CD4-positive, alpha-beta T cell treated with Interleukin-21 for 1 hour (primary cell): ENCODE results near the gene ARHGAP15.

Source experiments
- DNase-seq: peaks from one replicate; pipeline ENCODE4 v3.0.0-alpha.2; 2020

The ARHGAP15 gene

DNA sequence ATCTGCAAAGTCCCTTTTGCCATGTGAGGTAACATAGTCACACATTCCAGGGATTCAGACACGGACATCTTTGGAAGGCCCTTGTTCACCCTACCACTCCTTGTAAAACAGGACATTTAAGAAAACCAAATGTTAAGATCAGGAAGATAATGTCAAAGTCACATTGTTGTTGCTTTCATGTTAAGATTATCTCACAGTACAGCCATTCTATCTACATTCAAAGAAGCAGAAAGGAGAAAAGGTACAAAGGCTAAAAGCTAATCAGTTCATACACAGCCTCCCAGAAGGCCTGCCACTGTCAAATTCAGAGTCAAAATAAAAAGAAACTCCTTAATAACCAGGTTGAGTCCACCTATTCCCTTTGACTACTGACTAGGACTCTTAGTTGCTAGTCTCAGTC, 573.7 kb downstream of the ARHGAP15 start:
- DNase-seq: no peak

DNA sequence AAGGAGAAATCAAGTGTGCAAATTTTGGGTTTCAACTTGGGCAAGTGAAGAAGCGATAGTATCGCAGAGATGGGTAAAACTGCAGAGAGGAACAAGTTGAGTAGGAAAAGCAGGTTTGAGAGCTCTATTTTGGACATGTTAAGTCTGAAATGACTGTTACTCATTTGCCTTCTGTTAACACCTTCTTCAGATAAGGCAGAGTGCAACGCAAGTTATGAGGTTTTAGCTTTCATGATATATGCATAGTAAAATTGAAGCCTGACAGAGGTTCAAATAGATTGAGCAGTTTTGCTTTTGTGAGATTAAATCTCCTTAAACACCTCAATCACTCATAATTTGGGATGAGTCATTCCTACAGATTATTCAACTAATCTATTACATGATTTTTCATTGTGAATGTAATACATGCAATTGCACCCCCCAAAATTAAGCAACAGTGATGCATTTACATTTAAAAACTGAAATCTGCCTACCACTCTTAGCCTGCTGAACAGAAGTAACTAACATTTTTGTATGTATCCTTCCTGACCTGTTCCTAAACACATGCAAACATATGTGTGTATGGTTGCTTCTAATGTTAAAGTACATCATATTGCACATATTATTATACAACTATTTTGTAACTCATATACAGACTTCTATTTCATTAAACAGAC, 575.4 kb downstream of the ARHGAP15 start:
- no peak for DNase-seq

GRCh38 chr2:143705108-143705707, 576.0 kb downstream of the ARHGAP15 start:
- no peak for DNase-seq

DNA sequence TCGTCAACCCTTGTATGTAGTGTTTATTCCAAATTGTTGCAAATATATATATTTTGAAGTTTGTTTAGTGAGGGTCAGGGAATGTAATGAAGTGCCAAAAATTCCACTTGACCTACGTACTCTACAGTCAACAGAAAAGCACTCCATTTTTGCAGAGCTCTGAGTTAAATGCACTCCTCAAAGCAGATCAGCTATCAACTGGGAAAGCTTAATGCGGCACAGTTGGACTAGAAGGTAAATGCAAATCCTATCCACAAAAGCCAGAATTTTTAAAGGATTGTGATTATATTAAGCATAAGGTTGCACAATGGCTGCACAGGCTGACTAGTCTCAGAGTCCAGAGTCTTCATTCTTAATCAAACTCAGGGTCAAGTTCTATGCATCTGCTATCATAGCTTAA, 577.1 kb downstream of the ARHGAP15 start:
- DNase-seq: no peak

GRCh38 chr2:143708682-143709081, 579.5 kb downstream of the ARHGAP15 start:
- DNase-seq: no peak

DNA sequence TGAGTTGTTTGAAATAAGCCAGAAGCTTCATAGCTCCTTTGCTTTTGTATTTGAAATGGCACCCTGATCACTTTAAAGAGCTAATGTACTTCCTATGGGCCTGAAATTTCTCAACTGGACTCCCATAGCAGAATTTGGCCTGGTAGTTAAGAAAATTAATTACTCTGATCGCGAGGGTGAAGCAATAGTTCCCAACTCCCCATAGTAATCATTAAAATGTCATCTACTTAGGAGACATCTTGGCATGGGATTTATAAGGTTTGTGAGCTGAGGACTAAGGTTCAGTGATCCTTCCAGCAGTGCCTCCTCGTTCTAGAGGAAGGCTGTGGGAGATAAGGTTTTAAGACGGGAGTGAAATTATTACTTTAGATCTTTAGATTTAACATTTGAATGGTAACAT, 581.0 kb downstream of the ARHGAP15 start:
- no peak for DNase-seq

GRCh38 chr2:143710879-143711278, 581.7 kb downstream of the ARHGAP15 start:
- DNase-seq: no peak

- DNase-seq: no peak
Measured at GRCh38 chr2:143716522-143716921, 587.3 kb downstream of the ARHGAP15 start.

GRCh38 chr2:143717053-143717452, 587.8 kb downstream of the ARHGAP15 start:
- DNase-seq: no peak

DNA sequence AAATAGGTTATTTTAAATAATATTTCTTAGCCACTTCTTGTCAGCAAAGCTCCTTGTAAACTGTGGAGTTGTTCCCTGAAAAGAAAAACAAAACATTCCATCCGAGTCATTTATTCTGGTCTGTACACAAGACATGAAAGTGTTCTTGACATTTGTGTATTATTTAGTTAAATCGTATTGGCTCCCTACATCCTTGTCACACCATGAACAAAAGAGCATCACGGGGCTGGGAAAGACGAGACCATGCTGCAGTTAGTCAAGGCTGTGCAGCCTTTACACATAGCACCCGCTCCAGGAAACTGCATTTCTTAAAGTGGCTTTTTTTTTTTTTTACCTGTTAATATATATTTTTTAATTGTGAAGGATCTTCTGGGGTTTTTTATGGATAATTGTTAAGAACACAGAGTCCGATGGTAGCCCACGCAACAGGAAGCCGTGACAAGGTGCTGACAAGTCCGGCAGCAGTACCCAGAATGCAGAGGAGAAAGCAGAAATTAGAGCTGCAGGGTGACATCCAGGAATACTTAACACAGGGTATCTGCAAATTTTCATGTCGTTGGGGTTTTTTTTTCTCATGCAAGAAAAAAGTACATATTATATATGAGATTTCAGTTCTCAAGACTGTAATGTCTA, 588.4 kb downstream of the ARHGAP15 start:
- no peak for DNase-seq

DNA sequence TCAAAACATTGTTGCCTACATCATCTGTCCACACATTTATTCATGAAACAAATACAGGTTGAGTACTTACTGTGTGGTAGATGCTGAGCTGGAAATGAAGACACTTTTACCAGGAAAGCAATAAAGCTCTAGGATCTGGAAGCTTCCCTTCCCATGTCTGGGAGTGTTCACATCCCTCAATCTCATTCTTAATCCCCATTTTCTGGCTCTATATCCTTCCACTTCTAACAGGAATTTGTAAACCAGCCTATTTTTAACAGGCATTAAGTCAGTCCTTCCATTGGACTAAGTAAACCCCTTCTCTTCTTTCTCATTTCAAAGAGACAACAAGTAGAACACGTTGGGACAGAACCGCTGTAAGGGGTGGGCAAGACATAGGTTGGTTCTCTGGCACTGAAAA, 589.5 kb downstream of the ARHGAP15 start:
- DNase-seq: no peak

DNA sequence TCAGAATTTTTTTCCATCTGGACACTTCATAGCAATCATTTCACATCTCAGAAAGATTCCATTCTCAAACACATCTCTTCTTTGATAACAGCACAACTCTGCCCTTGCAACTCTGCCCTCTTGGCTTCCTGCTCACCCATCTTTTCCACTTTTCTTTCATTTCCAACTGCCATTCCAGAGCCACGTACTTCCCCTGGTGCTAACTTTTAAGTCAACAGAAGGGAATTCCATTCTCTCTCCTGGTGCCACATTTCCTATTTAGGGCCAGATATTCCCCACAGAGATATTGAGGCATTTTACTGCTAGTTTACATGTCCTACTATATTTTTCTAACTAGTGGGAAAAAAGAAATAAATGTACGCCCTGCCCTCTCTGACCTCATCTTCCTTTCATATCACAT, 590.2 kb downstream of the ARHGAP15 start:
- DNase-seq: no peak

- DNase-seq: no peak
Measured at GRCh38 chr2:143720095-143720664, 591.0 kb downstream of the ARHGAP15 start.

DNA sequence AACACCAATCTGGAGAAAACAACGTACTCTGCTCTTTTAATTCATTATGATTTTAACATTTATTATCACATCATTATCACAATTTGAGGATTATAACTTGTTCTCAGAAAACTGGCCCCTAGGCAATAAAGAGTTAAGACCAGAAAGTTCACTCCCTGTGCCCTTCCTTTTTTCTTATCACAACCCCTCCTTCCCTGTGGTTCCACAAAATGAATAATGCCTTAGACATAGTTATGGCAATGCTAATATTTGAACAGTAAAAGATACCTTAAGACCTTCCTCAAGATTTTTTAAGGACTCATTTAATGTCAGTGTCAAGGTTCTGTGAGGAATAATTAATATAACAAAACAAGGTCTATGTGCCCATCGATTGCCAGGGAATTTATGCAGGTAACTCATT, 596.2 kb downstream of the ARHGAP15 start:
- no peak for DNase-seq

- no peak for DNase-seq
Measured at GRCh38 chr2:143726151-143726845, 597.1 kb downstream of the ARHGAP15 start.

DNA sequence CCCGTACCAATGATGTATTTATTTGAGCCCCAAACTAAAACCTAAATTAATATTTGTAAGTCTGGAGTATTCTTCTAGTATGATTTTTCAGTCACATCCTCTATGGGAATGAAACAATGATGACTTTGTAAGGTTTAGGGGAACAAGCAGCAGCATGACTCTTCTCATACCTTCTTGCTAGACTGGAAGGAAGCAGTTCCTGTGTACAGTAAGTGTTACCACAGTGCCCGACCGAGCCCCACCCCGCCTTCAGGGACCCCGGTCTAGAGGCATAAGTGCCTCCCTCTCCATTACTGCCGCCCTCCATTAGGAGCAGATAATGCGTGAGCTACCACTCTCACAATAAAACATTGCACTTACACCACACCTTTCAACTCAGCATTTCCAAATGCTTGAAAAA, 599.3 kb downstream of the ARHGAP15 start:
- peak; percentile 19 for DNase-seq

- no peak for DNase-seq
Measured at GRCh38 chr2:143729296-143729814, 600.1 kb downstream of the ARHGAP15 start.

DNA sequence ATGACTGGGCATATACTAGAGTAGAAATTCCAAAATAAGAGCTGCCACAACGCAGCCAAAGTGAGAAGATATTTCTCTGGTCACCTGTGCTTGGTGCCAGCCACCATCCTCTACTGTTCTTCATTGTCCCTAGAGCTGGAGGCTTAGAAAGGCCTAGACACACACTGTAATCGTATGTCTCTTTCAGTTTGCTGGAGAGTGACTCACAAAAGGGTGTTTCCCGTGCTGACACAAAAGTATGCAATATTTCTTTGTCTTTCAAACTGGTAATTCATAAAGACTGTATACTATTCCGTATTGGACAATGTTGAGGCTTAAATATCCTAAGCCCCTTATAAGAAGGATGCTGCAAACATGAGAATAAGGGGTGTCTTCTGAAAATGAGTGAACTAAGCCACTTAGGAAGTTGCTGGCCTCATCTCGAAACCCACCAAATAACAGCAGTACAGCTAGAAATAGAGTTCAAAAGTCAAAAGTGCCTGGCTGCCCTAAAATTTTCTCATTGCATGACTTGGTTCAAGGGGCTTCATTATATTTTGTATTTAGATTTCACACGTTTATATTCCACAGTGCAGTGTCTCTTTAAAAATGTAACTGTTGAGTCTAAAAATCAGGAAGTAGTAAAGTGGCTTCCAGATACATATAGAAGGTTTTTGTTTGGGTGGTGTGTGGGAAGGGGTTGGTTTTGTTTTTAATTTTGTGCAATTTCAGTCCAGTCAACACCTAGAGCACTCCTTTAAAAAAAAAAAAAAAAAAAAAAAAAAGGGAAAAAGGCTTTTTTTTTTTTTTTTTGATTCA, 601.1 kb downstream of the ARHGAP15 start:
- peak; percentile 25 for DNase-seq

DNA sequence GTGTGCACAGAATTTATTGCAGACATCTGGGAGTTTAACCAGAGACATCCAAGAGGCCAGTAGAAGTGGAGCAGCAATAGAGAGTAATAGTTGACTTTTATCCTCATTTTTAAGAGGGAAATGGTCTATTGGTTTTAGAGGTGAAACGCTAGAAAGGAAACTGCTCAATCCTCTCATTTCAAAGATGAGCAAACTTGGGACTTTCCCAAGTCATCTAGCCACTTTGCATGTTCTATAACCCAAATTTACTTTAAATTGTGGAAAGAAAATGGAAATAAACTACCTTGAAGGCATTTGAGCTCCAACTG, 601.7 kb downstream of the ARHGAP15 start:
- no peak for DNase-seq

DNA sequence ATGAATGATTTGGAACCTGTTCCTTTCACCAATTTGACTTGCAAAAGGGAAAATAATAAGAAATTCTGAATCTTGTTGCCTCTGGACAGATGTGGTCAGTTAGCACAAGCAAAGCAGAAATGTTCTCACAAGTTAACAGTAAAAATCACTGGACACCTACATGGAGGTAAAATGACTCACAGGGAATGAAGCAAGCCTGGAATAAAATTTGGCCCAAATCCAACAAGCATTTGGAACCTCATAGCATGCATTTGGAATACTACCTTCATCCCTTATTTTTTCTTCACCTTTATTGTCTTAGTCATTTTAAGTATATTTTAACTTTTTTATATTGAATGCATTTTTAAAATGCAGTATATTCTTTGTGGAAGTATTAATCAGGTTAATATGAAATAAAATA, 602.9 kb downstream of the ARHGAP15 start:
- no peak for DNase-seq

- no peak for DNase-seq
Measured at GRCh38 chr2:143732871-143733270, 603.7 kb downstream of the ARHGAP15 start.

DNA sequence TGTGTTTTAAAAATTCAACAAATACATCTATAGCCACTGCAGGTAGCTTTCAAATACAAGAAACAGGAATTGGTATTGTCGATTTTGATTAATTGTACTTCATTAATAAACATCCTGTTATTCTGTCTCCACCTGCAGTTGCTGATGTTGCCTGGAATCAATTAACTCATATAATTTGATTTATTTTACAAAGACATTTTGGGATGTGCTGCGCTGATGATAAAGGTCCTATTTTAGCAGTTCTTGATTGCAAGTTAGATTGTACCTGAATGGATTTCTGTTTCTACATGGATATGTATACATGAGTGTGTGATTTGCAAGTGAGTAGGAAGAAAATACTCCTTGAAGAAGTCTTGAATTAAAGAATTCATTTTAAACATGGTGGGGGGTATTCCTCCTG, 605.3 kb downstream of the ARHGAP15 start:
- DNase-seq: no peak

- DNase-seq: no peak
Measured at GRCh38 chr2:143736904-143737303, 607.7 kb downstream of the ARHGAP15 start.
